Heart right ventricle (tissue), 16 donors: Measurements from ENCODE around the gene PTP4A1. TPM values are rescaled to one million over a fixed set of nuclear protein-coding genes. Genes with fewer than 3 reads are reported as not detected.

Source experiments
- ATAC-seq, 8 donors: fragments of 200-7000 bp; cut with Tn5 transposase; one replicate each; pipeline ENCODE4 v1.9.1; 2020; ENCODE audit warnings: mild to moderate bottlenecking in 8 of 8, moderate library complexity in 8 of 8, moderate number of reproducible peaks in 1 of 8
- DNase-seq, 2 donors: peaks; one replicate each; pipeline ENCODE4 v3.0.0-alpha.2; 2020
- H3K27ac ChIP-seq, 10 donors: fragments of 200-600 bp; sonication (generic) in 2 of 10; one replicate each; pipeline versions ENCODE4 v1.5.0 to v1.8.0; 2020 to 2022; ENCODE audit warnings: mild to moderate bottlenecking in 3 of 10
- H3K27me3 ChIP-seq, 7 donors: fragments of 200-600 bp; one replicate each; pipeline ENCODE4 v1.8.0; 2021 to 2022; ENCODE audit warnings: mild to moderate bottlenecking in 2 of 7
- H3K36me3 ChIP-seq, 9 donors: fragments of 200-600 bp; sonication (generic) in 1 of 9; one replicate each; pipeline versions ENCODE4 v1.5.0 to v1.8.0; 2020 to 2022; ENCODE audit warnings: mild to moderate bottlenecking in 2 of 9
- H3K4me1 ChIP-seq, 9 donors: fragments of 200-600 bp; sonication (generic) in 1 of 9; one replicate each; pipeline versions ENCODE4 v1.5.0 to v1.8.0; 2020 to 2022; ENCODE audit warnings: mild to moderate bottlenecking in 4 of 9
- H3K4me3 ChIP-seq, 10 donors: fragments of 200-600 bp; sonication (generic) in 2 of 10; one replicate each; pipeline versions ENCODE4 v1.5.0 to v1.8.0; 2020 to 2022; ENCODE audit warnings: mild to moderate bottlenecking in 7 of 10, moderate library complexity in 2 of 10
- H3K9me3 ChIP-seq, 11 donors: fragments of 200-600 bp in 10 of 11; sonication (generic) in 2 of 11; one replicate each; pipeline versions ENCODE4 v1.5.0 to v1.8.0; 2013 to 2022; ENCODE audit warnings: mild to moderate bottlenecking in 2 of 11, control low read depth in 1 of 11, moderate library complexity in 1 of 11
- WGBS, 2 donors: extraction: QIAGEN DNeasy Blood & Tissue Kit; methylation state at CpG; one replicate each; pipeline ENCODE4 v1.1.7; 2013; ENCODE audit warnings: inconsistent platforms in 1 of 2; 5-methylcytosine and 5-hydroxymethylcytosine counted together
- intact Hi-C, 10 donors: fragments of 100-400 bp; cut with DNase I; formaldehyde crosslinking; loops; one replicate each; pipeline versions ENCODE4 v1.11.1 to v1.14.2; 2022
- polyA plus RNA-seq, 2 donors: library from polyadenylated mRNA; stranded (reverse); fragments of 200-250 nt; gene quantifications; one replicate each; pipeline ENCODE4 v1.2.3, GENCODE V29; 2013
- total RNA-seq, 10 donors: library from RNA; stranded (reverse); fragmentation: NEBNext Ultra II Directional in 3 of 10; extraction: Animal tissue kit (Norgen Biotek cat#: 25700) in 3 of 10; gene quantifications; one replicate each; pipeline versions ENCODE4 v1.2.1 to v1.2.4, GENCODE V29; 2021 to 2023
- TF ChIP-seq, protein P1 (sequence below), 9 donors: fragments of 200-600 bp; sonication (generic) in 2 of 9; IDR thresholded peaks; one replicate each; pipeline versions ENCODE4 v1.5.0 to v1.8.0; 2021 to 2022; ENCODE audit warnings: antibody characterized with exemption in 9 of 9, mild to moderate bottlenecking in 5 of 9, moderate library complexity in 1 of 9
- donor health status: Arrhythmogenic right ventricular cardiomyopathy.
- donor health status: ischemic (EF 13 %, LVEDD 7.1; RV severe dilation, severe dysfunction).
- donor health status: healthy with polysubstance abuse.
- donor health status: DM: no; HTN: yes; CAD: no.
- donor health status: DM: no; HTN: no; CAD: no.
- donor health status: ischemic (EF 25% LVEDD 6.9; RV normal size, moderate dysfunction).
- donor health status: ischemic (EF 25% LVEDD 5.7; RV mildly dilated, moderate dysfunction).
- donor health status: healthy.
- donor health status: DM: yes; HTN: yes; CAD: no.
- donor health status: Ischemic cardiomyopathy.
- donor health status: ischemic (EF 35%, LVEDD 5.7; RV mildly dilated, moderate dysfunction).
- donor health status: nonischemic (EF 11% LVEDD 7.7; RV severe dilation, severe dysfunction).
- donor health status: DM: yes; HTN: yes; CAD: no.
- donor health status: PGD.
- donor health status: ischemic (EF 29% LVEDD 5.4; RV normal size, mild dysfunction).
- donor health status: nonischemic (EF 23%, LVEDD 6.1; RV moderate dilation, normal function).

Gene PTP4A1
- total and polyA plus RNA-seq, 12 donors: 2.6 to 69.9 (median 49.8) TPM

DNA sequence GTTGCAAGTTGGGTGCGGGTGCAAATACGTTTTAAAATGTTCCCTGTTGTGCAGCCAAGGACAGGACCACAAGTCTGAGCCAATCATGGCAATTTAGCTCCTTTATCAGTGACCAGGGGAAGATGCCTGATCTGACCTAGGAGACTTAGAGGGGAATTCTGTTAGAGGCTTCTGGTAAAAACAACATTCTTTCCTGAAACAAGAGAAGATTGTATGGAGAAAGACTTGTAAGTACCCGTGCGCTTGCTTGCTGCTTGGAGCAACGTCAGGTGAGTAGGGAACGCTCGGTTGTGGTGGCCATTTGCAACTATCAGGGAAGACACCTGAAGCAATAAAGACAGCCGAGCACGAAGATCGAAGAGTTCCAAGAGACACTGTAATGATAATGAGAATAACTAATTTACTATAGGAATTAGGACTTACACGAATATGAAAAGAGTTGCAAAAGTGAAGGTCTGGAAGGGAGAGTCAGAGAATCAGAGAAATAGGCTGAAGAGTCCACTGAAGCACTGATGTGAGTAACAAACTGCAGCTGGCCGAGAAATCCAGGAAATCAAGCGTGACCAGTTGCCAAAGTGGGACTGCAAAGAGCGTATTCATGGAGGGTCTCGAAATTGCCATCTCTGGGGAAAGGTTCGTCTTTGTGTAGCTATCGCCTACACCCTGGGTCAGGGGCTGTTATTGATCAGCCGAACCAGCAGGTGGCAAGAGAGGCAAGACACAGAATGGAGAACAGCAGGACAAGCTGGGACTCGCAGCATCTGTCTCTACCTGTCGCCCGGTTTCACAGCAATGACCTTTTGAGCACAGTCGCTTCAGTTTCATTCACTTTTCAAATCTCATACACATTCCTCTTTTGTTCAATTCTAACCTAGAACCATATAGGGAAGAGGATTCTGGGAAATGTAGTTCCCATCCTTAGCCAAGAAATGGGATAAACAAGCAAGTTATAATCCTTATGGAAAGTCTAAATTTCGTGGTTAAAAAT is 26.1 kb downstream of the PTP4A1 start:
- TF ChIP-seq, protein P1, sequence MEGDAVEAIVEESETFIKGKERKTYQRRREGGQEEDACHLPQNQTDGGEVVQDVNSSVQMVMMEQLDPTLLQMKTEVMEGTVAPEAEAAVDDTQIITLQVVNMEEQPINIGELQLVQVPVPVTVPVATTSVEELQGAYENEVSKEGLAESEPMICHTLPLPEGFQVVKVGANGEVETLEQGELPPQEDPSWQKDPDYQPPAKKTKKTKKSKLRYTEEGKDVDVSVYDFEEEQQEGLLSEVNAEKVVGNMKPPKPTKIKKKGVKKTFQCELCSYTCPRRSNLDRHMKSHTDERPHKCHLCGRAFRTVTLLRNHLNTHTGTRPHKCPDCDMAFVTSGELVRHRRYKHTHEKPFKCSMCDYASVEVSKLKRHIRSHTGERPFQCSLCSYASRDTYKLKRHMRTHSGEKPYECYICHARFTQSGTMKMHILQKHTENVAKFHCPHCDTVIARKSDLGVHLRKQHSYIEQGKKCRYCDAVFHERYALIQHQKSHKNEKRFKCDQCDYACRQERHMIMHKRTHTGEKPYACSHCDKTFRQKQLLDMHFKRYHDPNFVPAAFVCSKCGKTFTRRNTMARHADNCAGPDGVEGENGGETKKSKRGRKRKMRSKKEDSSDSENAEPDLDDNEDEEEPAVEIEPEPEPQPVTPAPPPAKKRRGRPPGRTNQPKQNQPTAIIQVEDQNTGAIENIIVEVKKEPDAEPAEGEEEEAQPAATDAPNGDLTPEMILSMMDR (IDR thresholded peaks at IDR 0.05): peak; percentile 68 to 90 (median 85)
- intact Hi-C loops: loop anchor here in 9 of 10 donors (1.0 to 10.0 kb wide), 5 partner anchors 34 to 244 kb away; no protein-coding TSS in a partner anchor
- H3K27ac ChIP-seq: peak overlapping the region in 1 of 10 donors; percentile 16
- DNase-seq (peak; percentile 49 to 63), ATAC-seq (peak; percentile 86 to 98 (median 94))
- no peaks in the 10 kb centered on the region for H3K9me3 ChIP-seq
- H3K4me3 ChIP-seq: peak overlapping the region; percentile 30 to 61 (median 56)
- H3K27me3 ChIP-seq: peaks cover 0 to 8% (median 0%) of the 10 kb centered on the region in 7 donors
- peaks cover 0 to 16% (median 6%) of the 10 kb centered on the region in 9 donors for H3K4me1 ChIP-seq
- H3K36me3 ChIP-seq: no peaks in the 10 kb centered on the region
- 3 to 4% methylated on average over 23 of the region's 23 CpGs for WGBS, 2 donors

DNA sequence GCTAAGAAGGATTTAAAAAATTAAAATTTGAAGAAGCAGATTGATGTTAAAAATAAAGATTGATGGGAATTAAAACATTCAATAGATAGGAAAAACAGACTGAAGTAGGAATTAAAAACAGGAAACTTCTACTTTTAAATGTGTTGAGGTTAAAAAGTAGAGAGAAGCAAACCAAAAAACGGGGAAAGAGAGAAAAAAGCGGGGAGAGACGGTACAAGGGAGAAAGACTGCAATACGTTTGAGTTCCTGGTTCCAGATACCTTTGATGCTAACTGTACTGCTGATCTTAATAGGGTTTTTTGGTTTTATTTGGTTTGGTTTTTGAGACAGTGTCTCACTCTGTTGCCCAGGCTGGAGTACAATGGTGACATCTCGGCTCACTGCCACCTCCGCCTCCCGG is 27.0 kb downstream of the PTP4A1 start:
- H3K4me1 ChIP-seq: peaks cover 0 to 16% (median 6%) of the 10 kb centered on the region in 9 donors
- TF ChIP-seq, protein P1 (IDR thresholded peaks at IDR 0.05): no peak
- intact Hi-C loops: loop anchor here in 8 of 10 donors (2.0 to 10.0 kb wide), 4 partner anchors 33 to 244 kb away; no protein-coding TSS in a partner anchor
- no peak overlapping the region for H3K27ac ChIP-seq
- H3K4me3 ChIP-seq: peak overlapping the region in 1 of 10 donors; percentile 32
- H3K9me3 ChIP-seq: no peaks in the 10 kb centered on the region
- ATAC-seq: no peak
- H3K27me3 ChIP-seq: peaks cover 0 to 8% (median 0%) of the 10 kb centered on the region in 7 donors
- H3K36me3 ChIP-seq: no peaks in the 10 kb centered on the region
- DNase-seq: no peak
- 80 to 87% methylated on average over 7 of the region's 7 CpGs for WGBS, 2 donors

DNA sequence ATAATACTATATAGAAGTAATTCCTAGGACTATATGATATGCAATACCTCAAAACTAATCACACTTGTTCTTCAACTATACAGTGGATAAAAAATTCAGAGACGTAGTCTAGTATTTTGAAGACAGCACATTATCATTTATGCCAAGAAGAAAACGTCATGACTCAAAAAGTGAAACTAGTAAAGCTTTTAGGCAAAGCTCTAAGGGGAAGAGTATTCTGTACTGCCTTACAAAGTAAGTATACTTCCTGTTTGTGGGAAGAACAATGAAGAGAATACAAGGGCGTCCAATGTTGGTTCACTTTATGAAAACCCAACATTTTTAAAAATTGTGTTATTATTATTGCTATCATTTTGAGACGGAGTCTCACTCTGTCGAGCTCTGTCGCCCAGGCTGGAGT is 27.9 kb downstream of the PTP4A1 start:
- DNase-seq: no peak
- ATAC-seq: no peak
- intact Hi-C loops: loop anchor here in 2 of 10 donors (5.0 kb wide), 1 partner anchor 162 kb away; no protein-coding TSS in a partner anchor
- peaks cover 0 to 16% (median 6%) of the 10 kb centered on the region in 9 donors for H3K4me1 ChIP-seq
- H3K27ac ChIP-seq: no peak overlapping the region
- no peaks in the 10 kb centered on the region for H3K36me3 ChIP-seq
- peaks cover 0 to 8% (median 0%) of the 10 kb centered on the region in 7 donors for H3K27me3 ChIP-seq
- TF ChIP-seq, protein P1 (IDR thresholded peaks at IDR 0.05): no peak
- no peaks in the 10 kb centered on the region for H3K9me3 ChIP-seq
- WGBS, 2 donors: 75 to 81% methylated on average over 6 of the region's 6 CpGs
- no peak overlapping the region for H3K4me3 ChIP-seq

DNA sequence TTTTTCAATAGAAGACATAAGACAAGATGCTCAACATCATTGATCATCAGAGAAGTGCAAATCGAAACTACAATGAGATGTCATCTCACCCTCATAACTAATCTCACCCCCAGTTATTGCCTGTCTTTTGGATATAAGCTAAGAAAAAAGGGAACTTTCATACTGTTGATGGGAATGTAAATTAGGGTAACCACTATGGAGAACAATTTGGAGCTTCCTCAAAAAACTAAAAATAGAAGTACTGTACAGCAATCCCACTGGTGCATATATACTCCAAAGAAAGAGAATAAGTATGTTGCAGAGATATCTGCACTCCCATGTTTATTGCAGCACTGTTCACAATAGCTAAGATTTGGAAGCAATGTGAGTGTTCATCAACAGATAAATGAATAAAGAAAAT is 37.0 kb downstream of the PTP4A1 start:
- no peaks in the 10 kb centered on the region for H3K27me3 ChIP-seq
- TF ChIP-seq, protein P1 (IDR thresholded peaks at IDR 0.05): no peak
- no peaks in the 10 kb centered on the region for H3K9me3 ChIP-seq
- no peaks in the 10 kb centered on the region for H3K4me1 ChIP-seq
- ATAC-seq (no peak), DNase-seq (no peak)
- H3K36me3 ChIP-seq: no peaks in the 10 kb centered on the region
- intact Hi-C loops: no loop called here
- WGBS, 2 donors: 92 to 93% methylated on average over 1 of the region's 1 CpG
- no peak overlapping the region for H3K27ac ChIP-seq
- no peak overlapping the region for H3K4me3 ChIP-seq
